Measurements from ENCODE around the gene PSME2. TPM values are rescaled to one million over a fixed set of nuclear protein-coding genes. Genes with fewer than 3 reads are reported as not detected.
A peak's percentile ranks its signal among the peaks of the same experiment; 100 is the strongest.

Gene PSME2
- total and polyA plus RNA-seq, 2 of the 13 experiments (the other 11 are each of a cell fraction or from before 2014, with no cell fraction given), result 332 to 716 TPM

DNA sequence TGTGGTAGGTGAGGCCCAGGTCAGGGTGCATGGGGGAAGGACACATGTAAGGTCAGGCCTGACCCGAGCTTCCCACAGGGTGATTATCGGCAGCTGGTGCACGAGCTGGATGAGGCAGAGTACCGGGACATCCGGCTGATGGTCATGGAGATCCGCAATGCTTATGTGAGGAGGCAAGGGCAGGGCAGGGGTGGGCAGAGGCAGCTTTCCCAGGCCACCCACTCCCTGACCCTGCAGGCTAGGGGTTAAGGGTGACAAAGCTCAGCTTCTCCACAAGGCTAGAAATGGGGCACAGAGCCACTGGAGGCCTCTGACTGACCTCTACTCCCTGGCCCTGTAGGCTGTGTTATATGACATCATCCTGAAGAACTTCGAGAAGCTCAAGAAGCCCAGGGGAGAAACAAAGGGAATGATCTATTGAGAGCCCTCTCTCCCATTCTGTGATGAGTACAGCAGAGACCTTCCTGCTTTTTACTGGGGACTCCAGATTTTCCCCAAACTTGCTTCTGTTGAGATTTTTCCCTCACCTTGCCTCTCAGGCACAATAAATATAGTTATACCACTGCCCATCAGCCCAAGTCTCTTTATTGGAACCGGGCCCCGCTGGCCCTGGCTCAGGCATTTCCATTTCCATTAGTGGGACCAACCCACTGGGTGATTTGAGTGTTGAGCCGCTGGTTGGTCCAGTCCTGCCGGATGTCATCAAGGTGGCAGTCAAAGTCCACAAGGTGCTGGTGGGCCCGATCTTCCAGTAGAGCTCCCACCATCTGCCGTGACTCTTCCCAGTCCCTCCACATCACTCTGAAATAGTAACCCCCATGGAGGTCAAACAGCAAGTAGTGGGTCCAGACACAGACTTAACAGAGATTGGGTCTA lies 7.8 kb downstream of the PSME2 start (continued):
- TF ChIP-seq REXO4 (CRISPR knock-in tag; IDR thresholded peaks at IDR 0.05; ENCODE audit: borderline replicate concordance) (no peak), ZFP1 (CRISPR knock-in tag; IDR thresholded peaks at IDR 0.05) (no peak), ZNF781 (CRISPR knock-in tag; IDR thresholded peaks at IDR 0.05; ENCODE audit: borderline replicate concordance, not compliant biosample characterization) (no peak), GLMP (CRISPR knock-in tag; IDR thresholded peaks at IDR 0.05; ENCODE audit: borderline replicate concordance) (no peak), BRF2 (CRISPR knock-in tag; IDR thresholded peaks at IDR 0.05) (no peak), ZNF724P (CRISPR knock-in tag; IDR thresholded peaks at IDR 0.05; ENCODE audit: borderline replicate concordance) (no peak), RBM39 (IDR thresholded peaks at IDR 0.05; ENCODE audit: low read depth, low read length, poor library complexity, severe bottlenecking) (no peak), PHF20 (CRISPR knock-in tag; IDR thresholded peaks at IDR 0.05) (no peak), ZFP37 (CRISPR knock-in tag; IDR thresholded peaks at IDR 0.05; ENCODE audit: borderline replicate concordance) (no peak), ZBTB42 (CRISPR knock-in tag; IDR thresholded peaks at IDR 0.05) (no peak), ZNF235 (CRISPR knock-in tag; IDR thresholded peaks at IDR 0.05; ENCODE audit: borderline replicate concordance) (no peak), ZNF282 (IDR thresholded peaks at IDR 0.05; ENCODE audit: partially characterized antibody) (no peak), JUNB (CRISPR knock-in tag; IDR thresholded peaks at IDR 0.05; ENCODE audit: borderline replicate concordance) (no peak), RBAK (CRISPR knock-in tag; IDR thresholded peaks at IDR 0.05) (peak; percentile 22; the same call in 1 of the 2 replicates), PBX2 (CRISPR knock-in tag; IDR thresholded peaks at IDR 0.05) (0 out of 2 replicates have a peak, but pooled peaks have one; percentile 20), KLF6 (CRISPR knock-in tag; IDR thresholded peaks at IDR 0.05) (no peak), ZFP36L2 (CRISPR knock-in tag; IDR thresholded peaks at IDR 0.05) (no peak)
- TF ChIP-seq, protein P1, sequence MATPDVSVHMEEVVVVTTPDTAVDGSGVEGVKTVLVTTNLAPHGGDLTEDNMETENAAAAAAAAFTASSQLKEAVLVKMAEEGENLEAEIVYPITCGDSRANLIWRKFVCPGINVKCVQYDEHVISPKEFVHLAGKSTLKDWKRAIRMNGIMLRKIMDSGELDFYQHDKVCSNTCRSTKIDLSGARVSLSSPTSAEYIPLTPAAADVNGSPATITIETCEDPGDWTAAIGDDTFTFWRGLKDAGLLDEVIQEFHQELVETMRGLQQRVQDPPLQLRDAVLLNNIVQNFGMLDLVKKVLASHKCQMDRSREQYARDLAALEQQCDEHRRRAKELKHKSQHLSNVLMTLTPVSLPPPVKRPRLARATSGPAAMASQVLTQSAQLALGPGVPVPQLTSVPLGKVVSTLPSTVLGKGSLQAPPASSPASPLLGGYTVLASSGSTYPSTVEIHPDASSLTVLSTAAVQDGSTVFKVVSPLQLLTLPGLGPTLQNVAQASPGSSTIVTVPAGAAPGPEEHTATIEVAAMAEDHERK (CRISPR knock-in tag; IDR thresholded peaks at IDR 0.05; ENCODE audit: low read depth), result no peak
- TF ChIP-seq, protein P2, sequence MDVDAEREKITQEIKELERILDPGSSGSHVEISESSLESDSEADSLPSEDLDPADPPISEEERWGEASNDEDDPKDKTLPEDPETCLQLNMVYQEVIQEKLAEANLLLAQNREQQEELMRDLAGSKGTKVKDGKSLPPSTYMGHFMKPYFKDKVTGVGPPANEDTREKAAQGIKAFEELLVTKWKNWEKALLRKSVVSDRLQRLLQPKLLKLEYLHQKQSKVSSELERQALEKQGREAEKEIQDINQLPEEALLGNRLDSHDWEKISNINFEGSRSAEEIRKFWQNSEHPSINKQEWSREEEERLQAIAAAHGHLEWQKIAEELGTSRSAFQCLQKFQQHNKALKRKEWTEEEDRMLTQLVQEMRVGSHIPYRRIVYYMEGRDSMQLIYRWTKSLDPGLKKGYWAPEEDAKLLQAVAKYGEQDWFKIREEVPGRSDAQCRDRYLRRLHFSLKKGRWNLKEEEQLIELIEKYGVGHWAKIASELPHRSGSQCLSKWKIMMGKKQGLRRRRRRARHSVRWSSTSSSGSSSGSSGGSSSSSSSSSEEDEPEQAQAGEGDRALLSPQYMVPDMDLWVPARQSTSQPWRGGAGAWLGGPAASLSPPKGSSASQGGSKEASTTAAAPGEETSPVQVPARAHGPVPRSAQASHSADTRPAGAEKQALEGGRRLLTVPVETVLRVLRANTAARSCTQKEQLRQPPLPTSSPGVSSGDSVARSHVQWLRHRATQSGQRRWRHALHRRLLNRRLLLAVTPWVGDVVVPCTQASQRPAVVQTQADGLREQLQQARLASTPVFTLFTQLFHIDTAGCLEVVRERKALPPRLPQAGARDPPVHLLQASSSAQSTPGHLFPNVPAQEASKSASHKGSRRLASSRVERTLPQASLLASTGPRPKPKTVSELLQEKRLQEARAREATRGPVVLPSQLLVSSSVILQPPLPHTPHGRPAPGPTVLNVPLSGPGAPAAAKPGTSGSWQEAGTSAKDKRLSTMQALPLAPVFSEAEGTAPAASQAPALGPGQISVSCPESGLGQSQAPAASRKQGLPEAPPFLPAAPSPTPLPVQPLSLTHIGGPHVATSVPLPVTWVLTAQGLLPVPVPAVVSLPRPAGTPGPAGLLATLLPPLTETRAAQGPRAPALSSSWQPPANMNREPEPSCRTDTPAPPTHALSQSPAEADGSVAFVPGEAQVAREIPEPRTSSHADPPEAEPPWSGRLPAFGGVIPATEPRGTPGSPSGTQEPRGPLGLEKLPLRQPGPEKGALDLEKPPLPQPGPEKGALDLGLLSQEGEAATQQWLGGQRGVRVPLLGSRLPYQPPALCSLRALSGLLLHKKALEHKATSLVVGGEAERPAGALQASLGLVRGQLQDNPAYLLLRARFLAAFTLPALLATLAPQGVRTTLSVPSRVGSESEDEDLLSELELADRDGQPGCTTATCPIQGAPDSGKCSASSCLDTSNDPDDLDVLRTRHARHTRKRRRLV (CRISPR knock-in tag; IDR thresholded peaks at IDR 0.05), result no peak
